Stimulated activated naive CD8-positive, alpha-beta T cell treated with anti-CD3 and anti-CD28 coated beads, Interleukin-15, amount 100 ng/mL, for 72 hours (primary cell): ENCODE measurements around the gene MRNIP.

Experiments used
- ATAC-seq: fragments of 150-1000 bp; cut with Tn5 transposase; 2 replicates; pipeline ENCODE4 v1.10.0; 2021; ENCODE audit warnings: mild to moderate bottlenecking, moderate library complexity
- DNase-seq, 2 donors: peaks; one replicate each; pipeline ENCODE4 v3.0.0; 2021 to 2022
- H3K27ac Mint-ChIP-seq, 2 donors: one replicate each; pipeline ENCODE4 v1.8.0; 2022; ENCODE audit warnings: mild to moderate bottlenecking in 2 of 2, mixed read lengths in 2 of 2, moderate library complexity in 2 of 2
- H3K27me3 Mint-ChIP-seq: one replicate; pipeline ENCODE4 v1.8.0; 2022; ENCODE audit warnings: mixed read lengths
- H3K4me1 Mint-ChIP-seq: one replicate; pipeline ENCODE4 v1.8.0; 2022; ENCODE audit warnings: mild to moderate bottlenecking, mixed read lengths
- H3K4me3 Mint-ChIP-seq, 2 donors: one replicate each; pipeline ENCODE4 v1.8.0; 2022; ENCODE audit warnings: mild to moderate bottlenecking in 2 of 2, mixed read lengths in 2 of 2, moderate library complexity in 1 of 2
- H3K9me3 Mint-ChIP-seq, 2 donors: one replicate each; pipeline ENCODE4 v1.8.0; 2022; ENCODE audit warnings: mixed read lengths in 2 of 2

MRNIP gene

GRCh38 chr5:179802207-179802883 lies 56.3 kb downstream of the MRNIP start:
- ATAC-seq: no peak
- H3K27me3 Mint-ChIP-seq: no peaks in the 10 kb centered on the region
- H3K4me3 Mint-ChIP-seq: peak overlapping the region in 1 of 2 donors; percentile 3

DNA sequence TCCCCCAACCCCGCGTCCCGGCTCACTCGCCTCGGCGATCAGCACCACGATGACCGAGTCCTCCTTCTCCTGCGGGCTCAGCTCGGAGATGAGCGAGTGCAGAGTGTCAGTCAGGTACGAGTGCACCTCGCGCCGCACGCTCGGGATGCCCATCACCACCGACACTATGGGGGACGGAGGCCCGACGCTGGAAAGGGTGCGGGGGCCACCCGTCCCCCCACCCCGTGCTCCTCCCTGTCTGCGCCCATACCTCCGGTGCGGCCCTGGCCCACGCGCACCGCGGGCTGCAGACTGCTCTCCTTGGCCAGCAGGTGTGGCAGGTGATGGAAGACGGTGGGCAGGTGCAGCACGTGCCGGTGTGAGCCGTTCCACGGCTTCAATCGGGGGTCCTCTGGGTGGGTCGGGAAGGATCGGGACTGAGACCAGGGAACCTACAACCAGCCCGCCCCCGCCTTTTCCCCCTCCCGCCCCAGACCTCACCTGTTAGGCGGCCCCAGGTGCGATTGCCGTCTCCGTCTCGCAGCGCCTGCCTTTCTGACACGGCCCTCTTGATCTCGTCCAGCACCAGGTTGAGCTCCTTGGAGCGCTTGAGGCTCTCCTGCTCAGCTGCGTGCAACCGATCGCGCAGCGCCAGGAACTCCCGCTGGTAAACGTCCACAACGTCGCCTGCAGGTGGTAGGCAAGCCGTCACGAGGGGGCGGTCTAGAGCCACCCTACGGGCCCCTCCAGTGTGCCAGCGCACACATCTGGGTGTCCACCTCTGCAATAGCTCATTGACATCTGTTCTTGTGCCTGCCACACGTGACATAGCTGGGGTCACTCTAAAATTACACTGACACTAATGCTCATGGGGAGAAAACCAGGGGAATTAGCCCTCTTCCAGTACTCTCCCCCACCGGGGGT lies 57.1 kb downstream of the MRNIP start:
- peak; percentile 51 for ATAC-seq
- DNase-seq: peak; percentile 80 to 85
- no peaks in the 10 kb centered on the region for H3K9me3 Mint-ChIP-seq
- H3K27me3 Mint-ChIP-seq: no peaks in the 10 kb centered on the region
- peak overlapping the region in 1 of 2 donors; percentile 14 for H3K4me3 Mint-ChIP-seq
- peak overlapping the region in 1 of 2 donors; percentile 68 for H3K27ac Mint-ChIP-seq
- H3K4me1 Mint-ChIP-seq: peaks cover 49% of the 10 kb centered on the region

More at GRCh38 chr5:179802207-179802883, 56.3 kb downstream of the MRNIP start:
- Mint-ChIP-seq H3K27ac (peak overlapping the region in 1 of 2 donors; percentile 68), H3K4me1 (peaks cover 42% of the 10 kb centered on the region), H3K9me3 (no peaks in the 10 kb centered on the region)
- peak in 1 of 2 donors; percentile 12 for DNase-seq

GRCh38 chr5:179800696-179801201 lies 57.9 kb downstream of the MRNIP start:
- no peaks in the 10 kb centered on the region for H3K9me3 Mint-ChIP-seq
- peak overlapping the region in 1 of 2 donors; percentile 19 for H3K27ac Mint-ChIP-seq
- peaks cover 51% of the 10 kb centered on the region for H3K4me1 Mint-ChIP-seq
- ATAC-seq: no peak
- no peak for DNase-seq
- no peak overlapping the region for H3K4me3 Mint-ChIP-seq
- no peaks in the 10 kb centered on the region for H3K27me3 Mint-ChIP-seq

GRCh38 chr5:179800071-179800695 lies 58.4 kb downstream of the MRNIP start:
- Mint-ChIP-seq H3K27me3 (no peaks in the 10 kb centered on the region), H3K4me3 (no peak overlapping the region), H3K9me3 (no peaks in the 10 kb centered on the region), H3K27ac (peak overlapping the region in 1 of 2 donors; percentile 42), H3K4me1 (peaks cover 50% of the 10 kb centered on the region)
- no peak for ATAC-seq
- DNase-seq: no peak

DNA sequence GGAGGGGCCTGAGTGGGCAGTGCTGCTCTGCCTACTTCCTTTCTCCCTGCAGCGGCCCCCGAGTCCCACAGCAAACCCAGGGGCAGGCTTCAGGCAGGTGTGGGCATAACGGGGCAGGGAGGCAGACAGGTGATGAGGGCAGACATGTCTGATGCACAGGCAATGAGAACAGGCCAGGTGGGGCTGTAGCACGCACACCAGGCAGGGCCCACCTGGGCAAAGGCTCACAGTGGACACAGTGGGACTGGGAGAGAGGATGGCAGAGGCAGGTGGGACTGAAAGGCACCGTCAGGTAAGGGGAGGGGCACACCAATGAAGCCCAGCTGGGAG lies 59.0 kb downstream of the MRNIP start:
- no peak for ATAC-seq
- no peaks in the 10 kb centered on the region for H3K9me3 Mint-ChIP-seq
- no peak overlapping the region for H3K4me3 Mint-ChIP-seq
- H3K27ac Mint-ChIP-seq: peak overlapping the region in 1 of 2 donors; percentile 79
- H3K4me1 Mint-ChIP-seq: peaks cover 50% of the 10 kb centered on the region
- no peak for DNase-seq
- H3K27me3 Mint-ChIP-seq: no peaks in the 10 kb centered on the region

DNA sequence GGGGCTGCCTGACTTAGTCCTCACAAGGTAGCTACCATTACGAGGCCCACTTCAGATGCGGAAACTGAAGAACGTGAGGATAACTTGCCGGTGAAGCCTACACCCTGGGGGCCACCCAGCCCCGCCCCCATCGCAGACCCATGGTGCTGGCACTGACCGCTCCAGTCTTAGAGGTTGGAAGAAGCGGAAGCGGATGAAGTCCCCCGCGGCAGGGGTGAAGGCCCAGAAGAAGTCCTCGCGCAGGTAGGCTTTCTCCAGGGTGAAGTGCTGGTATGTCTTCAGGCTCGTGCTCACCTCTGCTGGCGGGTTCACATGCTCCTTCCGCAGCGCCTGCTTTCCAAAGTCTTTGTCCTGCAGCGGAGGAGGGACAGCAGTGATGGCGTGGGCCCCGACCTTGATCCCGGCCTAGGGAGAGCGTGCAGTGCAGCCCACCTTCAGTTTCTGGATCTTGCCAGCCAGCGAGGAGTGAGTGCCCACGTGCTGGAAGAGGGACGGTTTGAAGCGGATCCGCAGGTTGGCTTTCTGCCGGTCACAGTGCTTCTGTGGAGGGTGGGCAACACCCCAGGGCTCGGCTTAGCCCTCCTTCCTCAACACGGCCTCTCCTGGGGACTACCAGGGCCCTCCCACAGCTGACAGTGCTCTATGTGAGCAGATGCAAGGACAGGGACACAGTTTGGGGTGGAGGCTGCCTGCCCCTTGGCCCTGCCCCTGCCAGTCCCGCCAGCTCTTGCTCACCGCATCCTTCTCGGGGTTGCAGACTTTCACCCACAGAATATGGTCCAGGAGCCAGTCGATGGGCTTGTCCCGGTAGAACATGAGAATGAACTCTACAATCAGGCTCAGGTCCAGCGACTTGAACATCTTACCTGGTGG lies 59.6 kb downstream of the MRNIP start:
- H3K4me1 Mint-ChIP-seq: peaks cover 50% of the 10 kb centered on the region
- ATAC-seq: no peak

DNA sequence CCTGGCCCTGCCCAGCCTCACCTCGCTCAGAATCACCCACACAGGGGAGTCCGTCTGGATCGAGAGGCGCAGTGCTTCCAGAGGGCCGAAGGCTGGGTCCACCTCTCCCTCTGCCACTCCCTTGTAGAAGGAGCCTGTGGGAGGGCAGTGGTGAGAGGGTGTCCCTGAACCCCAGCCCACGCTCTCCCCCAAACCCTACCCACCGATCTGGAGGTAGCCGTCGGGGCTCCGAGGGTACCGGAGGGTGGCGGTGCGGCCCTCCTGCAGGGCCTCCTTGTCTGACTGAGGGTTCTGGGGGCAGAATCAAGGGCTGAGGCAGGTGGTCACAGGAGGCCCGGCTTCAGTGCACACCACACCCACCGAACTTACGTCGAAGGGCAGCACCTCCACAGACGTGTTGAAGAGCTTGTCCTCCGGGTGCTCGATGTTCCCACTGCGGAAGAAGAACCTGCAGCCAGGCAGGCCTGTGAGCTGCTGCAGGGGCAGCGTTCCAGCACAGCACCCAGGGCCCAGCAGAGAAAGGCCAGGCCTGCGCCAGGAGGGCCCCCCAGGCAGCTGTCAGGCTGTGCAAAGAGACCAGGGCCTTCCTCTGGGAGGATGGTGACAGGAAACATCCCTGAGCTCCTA lies 60.4 kb downstream of the MRNIP start:
- no peak overlapping the region for H3K4me3 Mint-ChIP-seq
- no peaks in the 10 kb centered on the region for H3K9me3 Mint-ChIP-seq
- peak overlapping the region in 1 of 2 donors; percentile 78 for H3K27ac Mint-ChIP-seq
- ATAC-seq (no peak), DNase-seq (no peak)
- H3K4me1 Mint-ChIP-seq: peaks cover 50% of the 10 kb centered on the region
- H3K27me3 Mint-ChIP-seq: no peaks in the 10 kb centered on the region

More for the DNA sequence above, 59.6 kb downstream of the MRNIP start:
- DNase-seq: no peak
- no peaks in the 10 kb centered on the region for H3K9me3 Mint-ChIP-seq
- H3K27ac Mint-ChIP-seq: peak overlapping the region in 1 of 2 donors; percentile 79
- no peaks in the 10 kb centered on the region for H3K27me3 Mint-ChIP-seq
- H3K4me3 Mint-ChIP-seq: no peak overlapping the region

- ATAC-seq: no peak
- no peak overlapping the region for H3K4me3 Mint-ChIP-seq
Observed at GRCh38 chr5:179797741-179798140, 60.9 kb downstream of the MRNIP start.

GRCh38 chr5:179796877-179797608 lies 61.6 kb downstream of the MRNIP start:
- peak overlapping the region; percentile 30 to 54 for H3K27ac Mint-ChIP-seq
- peak overlapping the region; percentile 71 to 73 for H3K4me3 Mint-ChIP-seq

More at GRCh38 chr5:179797741-179798140, 60.9 kb downstream of the MRNIP start:
- Mint-ChIP-seq H3K4me1 (peaks cover 48% of the 10 kb centered on the region), H3K27ac (no peak overlapping the region), H3K9me3 (no peaks in the 10 kb centered on the region), H3K27me3 (no peaks in the 10 kb centered on the region)
- no peak for DNase-seq

DNA sequence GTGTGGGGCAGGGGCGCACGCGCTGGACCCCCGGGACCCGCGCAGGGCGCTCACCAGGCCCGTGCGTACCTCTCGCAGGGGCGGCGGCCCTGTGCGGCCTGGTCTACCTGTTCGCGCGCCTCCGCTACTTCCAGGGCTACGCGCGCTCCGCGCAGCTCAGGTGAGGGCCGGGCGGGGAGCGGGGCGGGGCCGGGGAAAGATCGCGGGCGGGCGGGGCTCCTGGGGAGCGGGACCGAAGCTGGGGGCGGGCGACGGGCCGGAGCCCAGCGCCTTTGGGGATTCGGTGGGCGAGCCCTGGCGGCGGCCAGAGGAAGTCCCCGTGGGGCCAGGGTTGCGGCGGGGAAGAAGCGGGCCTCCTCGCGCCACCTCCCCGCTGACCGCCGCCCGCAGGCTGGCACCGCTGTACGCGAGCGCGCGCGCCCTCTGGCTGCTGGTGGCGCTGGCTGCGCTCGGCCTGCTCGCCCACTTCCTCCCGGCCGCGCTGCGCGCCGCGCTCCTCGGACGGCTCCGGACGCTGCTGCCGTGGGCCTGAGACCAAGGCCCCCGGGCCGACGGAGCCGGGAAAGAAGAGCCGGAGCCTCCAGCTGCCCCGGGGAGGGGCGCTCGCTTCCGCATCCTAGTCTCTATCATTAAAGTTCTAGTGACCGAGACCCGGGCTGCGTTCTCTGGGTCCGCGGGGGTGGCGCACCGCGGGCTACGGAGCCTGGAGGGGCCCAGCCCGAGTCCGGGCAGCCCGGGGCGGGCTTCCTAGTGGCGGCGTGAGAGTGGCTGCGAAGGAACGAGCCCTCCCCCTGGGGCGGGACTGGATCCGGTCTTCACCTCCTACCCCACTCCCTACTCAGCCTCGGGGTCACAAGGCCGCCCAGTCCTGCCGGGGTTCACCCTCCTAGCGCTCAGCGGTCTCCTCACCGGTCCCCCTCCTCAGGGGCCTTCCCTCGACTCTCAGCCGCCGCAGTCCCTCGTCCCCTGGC lies 62.5 kb downstream of the MRNIP start:
- H3K4me1 Mint-ChIP-seq: peaks cover 46% of the 10 kb centered on the region
- ATAC-seq (peak; percentile 75), DNase-seq (peak; percentile 77 to 80)
- H3K4me3 Mint-ChIP-seq: peak overlapping the region; percentile 71 to 73
- no peak overlapping the region for H3K27ac Mint-ChIP-seq
- no peaks in the 10 kb centered on the region for H3K9me3 Mint-ChIP-seq
- H3K27me3 Mint-ChIP-seq: no peaks in the 10 kb centered on the region

More at GRCh38 chr5:179796877-179797608, 61.6 kb downstream of the MRNIP start:
- no peak for ATAC-seq
- no peak for DNase-seq
- H3K4me1 Mint-ChIP-seq: peaks cover 48% of the 10 kb centered on the region
- H3K9me3 Mint-ChIP-seq: no peaks in the 10 kb centered on the region
- no peaks in the 10 kb centered on the region for H3K27me3 Mint-ChIP-seq

GRCh38 chr5:179795049-179795862 lies 63.4 kb downstream of the MRNIP start:
- Mint-ChIP-seq H3K4me1 (peaks cover 46% of the 10 kb centered on the region), H3K9me3 (no peaks in the 10 kb centered on the region), H3K4me3 (peak overlapping the region; percentile 62 to 71), H3K27me3 (no peaks in the 10 kb centered on the region), H3K27ac (peak overlapping the region in 1 of 2 donors; percentile 42)
- ATAC-seq: no peak
- DNase-seq: peak in 1 of 2 donors; percentile 16

DNA sequence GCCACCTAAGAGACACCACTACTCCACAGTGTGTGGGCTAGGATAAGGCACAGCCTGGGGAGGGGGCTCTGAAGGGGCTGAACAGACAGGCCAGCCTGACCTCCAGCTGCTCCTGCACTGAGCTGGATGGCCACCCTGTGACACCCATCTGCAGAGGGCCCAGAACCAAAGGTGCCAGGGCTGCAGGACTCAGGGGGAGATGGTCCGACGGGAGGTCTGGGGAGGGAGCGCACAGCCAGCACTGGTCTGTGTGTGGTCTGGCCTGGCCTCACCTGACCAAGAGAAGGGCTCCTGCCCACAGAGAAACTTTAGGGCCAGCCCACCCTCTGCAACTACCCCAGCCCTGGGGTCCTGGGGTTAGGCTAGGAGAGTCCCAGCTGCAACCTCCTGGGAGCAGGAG lies 64.0 kb downstream of the MRNIP start:
- no peaks in the 10 kb centered on the region for H3K9me3 Mint-ChIP-seq
- H3K27me3 Mint-ChIP-seq: no peaks in the 10 kb centered on the region
- no peak for ATAC-seq
- H3K4me1 Mint-ChIP-seq: peaks cover 46% of the 10 kb centered on the region
- peak overlapping the region; percentile 15 to 71 for H3K4me3 Mint-ChIP-seq
- DNase-seq: no peak
- peak overlapping the region in 1 of 2 donors; percentile 67 for H3K27ac Mint-ChIP-seq
